Osteocyte (in vitro differentiated cells): ENCODE data around the gene DEDD2. TPM values are rescaled to one million over a fixed set of nuclear protein-coding genes. Genes with fewer than 3 reads are reported as not detected.

Experiments
- DNase-seq: peaks from one replicate; pipeline ENCODE4 v3.0.0; 2021; ENCODE audit warnings: mixed read lengths; ENCODE audit not compliant: unreplicated experiment; ENCODE audit errors: extremely low spot score
- H3K27ac Mint-ChIP-seq: one replicate; pipeline ENCODE4 v1.8.0; 2021; ENCODE audit warnings: mild to moderate bottlenecking, mixed read lengths; ENCODE audit not compliant: unreplicated experiment
- H3K27me3 Mint-ChIP-seq: one replicate; pipeline ENCODE4 v1.8.0; 2021; ENCODE audit warnings: mixed read lengths; ENCODE audit not compliant: unreplicated experiment
- H3K36me3 Mint-ChIP-seq: one replicate; pipeline ENCODE4 v1.8.0; 2021; ENCODE audit warnings: mixed read lengths; ENCODE audit not compliant: unreplicated experiment
- H3K4me1 Mint-ChIP-seq: one replicate; pipeline ENCODE4 v1.8.0; 2021; ENCODE audit warnings: mixed read lengths; ENCODE audit not compliant: unreplicated experiment
- H3K4me3 Mint-ChIP-seq: one replicate; pipeline ENCODE4 v1.8.0; 2021; ENCODE audit warnings: mild to moderate bottlenecking, moderate library complexity, mixed read lengths; ENCODE audit not compliant: unreplicated experiment
- H3K9me3 Mint-ChIP-seq: one replicate; pipeline ENCODE4 v1.8.0; 2021; ENCODE audit warnings: mixed read lengths; ENCODE audit not compliant: unreplicated experiment
- CTCF ChIP-seq: fragments of 200-600 bp; sonication (generic); IDR thresholded peaks from 2 replicates; pipeline ENCODE4 v1.5.0; 2021; ENCODE audit warnings: antibody characterized with exemption, mild to moderate bottlenecking, moderate library complexity
- total RNA-seq: library from RNA; stranded (reverse); gene quantifications from 2 replicates; pipeline ENCODE4 v1.2.1, GENCODE V29; 2021

DEDD2 gene
- total RNA-seq, 1 donor from 2014 or later, result 27.4 TPM

- Mint-ChIP-seq H3K27ac (no peak overlapping the region), H3K4me3 (no peak overlapping the region), H3K27me3 (peaks cover 57% of the 10 kb centered on the region), H3K9me3 (no peaks in the 10 kb centered on the region), H3K4me1 (no peaks in the 10 kb centered on the region), H3K36me3 (no peaks in the 10 kb centered on the region)
- no peak for TF ChIP-seq CTCF
- no peak for DNase-seq
These were observed 67.9 kb downstream of the DEDD2 start for GRCh38 chr19:42149447-42150202.

Other genes with a start within 250 kb of the DEDD2 start
- not detected in 2 replicates for gene ATP1A3, start 223.4 kb downstream of the DEDD2 start, total RNA-seq
- gene GRIK5, start 147.5 kb downstream of the DEDD2 start, total RNA-seq, result 0.38 and 0.55 TPM in 2 replicates
- 15.2 and 15.5 TPM in 2 replicates for gene ZNF574, start 141.5 kb downstream of the DEDD2 start, total RNA-seq
- gene POU2F2, start 85.2 kb downstream of the DEDD2 start, total RNA-seq, result 0.64 and 1.0 TPM in 2 replicates
- 9.9 and 11.9 TPM in 2 replicates for gene ZNF526, start 2.6 kb upstream of the DEDD2 start, total RNA-seq
- gene GSK3A, start 24.9 kb upstream of the DEDD2 start, total RNA-seq, result 45.4 and 52.3 TPM in 2 replicates
- gene ERF, start 37.5 kb upstream of the DEDD2 start, total RNA-seq, result 66.8 and 75.3 TPM in 2 replicates
- gene CIC, start 51.6 kb upstream of the DEDD2 start, total RNA-seq, result 115 and 122 TPM in 2 replicates
- 2.0 and 2.2 TPM in 2 replicates for gene PRR19, start 84.5 kb upstream of the DEDD2 start, total RNA-seq
- gene PAFAH1B3, start 84.9 kb upstream of the DEDD2 start, total RNA-seq, result 44.4 and 47.2 TPM in 2 replicates
- gene TMEM145, start 95.6 kb upstream of the DEDD2 start, total RNA-seq, result 0.21 and 0.78 TPM in 2 replicates
- gene MEGF8, start 108.0 kb upstream of the DEDD2 start, total RNA-seq, result 75.7 and 80.9 TPM in 2 replicates
- not detected in 2 replicates for gene CNFN, start 172.6 kb upstream of the DEDD2 start, total RNA-seq
- gene LIPE, start 209.7 kb upstream of the DEDD2 start, total RNA-seq, result 7.6 and 8.4 TPM in 2 replicates
- gene CXCL17, start 225.3 kb upstream of the DEDD2 start, total RNA-seq, result not detected in 2 replicates